Measurements from ENCODE around the gene CNRIP1.
"Not testable (repeated sequence)": the region's sequence is repeated elsewhere in the genome, so short reads cannot be mapped to it uniquely, and the experiment has no call there.

CNRIP1 gene

GRCh38 chr2:68340226-68341061 is 20.7 kb upstream of the CNRIP1 start:
- DNase-seq (ENCODE audit: low spot score) = no peak

GRCh38 chr2:68336192-68336591 is 16.4 kb upstream of the CNRIP1 start:
- DNase-seq (ENCODE audit: low spot score) = peak; percentile 48

GRCh38 chr2:68333931-68334330 is 14.2 kb upstream of the CNRIP1 start:
- no peak for DNase-seq (ENCODE audit: low spot score)

- no peak for DNase-seq (ENCODE audit: low spot score)
These were observed 13.3 kb upstream of the CNRIP1 start for GRCh38 chr2:68333009-68333408.

- DNase-seq (ENCODE audit: low spot score) = peak; percentile 63
These were observed 10.9 kb upstream of the CNRIP1 start for GRCh38 chr2:68330691-68331090.

GRCh38 chr2:68328901-68329300 is 9.2 kb upstream of the CNRIP1 start:
- no peak for DNase-seq (ENCODE audit: low spot score)

GRCh38 chr2:68325056-68325455 is 5.3 kb upstream of the CNRIP1 start:
- no peak for DNase-seq (ENCODE audit: low spot score)

- DNase-seq (ENCODE audit: low spot score) = no peak
These were observed 431 bp upstream of the CNRIP1 start for GRCh38 chr2:68320118-68320641.

- DNase-seq (ENCODE audit: low spot score) = peak; percentile 29
These were observed 793 bp downstream of the CNRIP1 start for GRCh38 chr2:68318914-68319397.

- DNase-seq (ENCODE audit: low spot score) = peak; percentile 33
These were observed 1.5 kb downstream of the CNRIP1 start for GRCh38 chr2:68317971-68318913.

GRCh38 chr2:68316111-68316510 is 3.6 kb downstream of the CNRIP1 start:
- no peak for DNase-seq (ENCODE audit: low spot score)

- no peak for DNase-seq (ENCODE audit: low spot score)
These were observed 8.7 kb downstream of the CNRIP1 start for GRCh38 chr2:68311033-68311432.

GRCh38 chr2:68309426-68309825 is 10.3 kb downstream of the CNRIP1 start:
- DNase-seq (ENCODE audit: low spot score) = no peak

GRCh38 chr2:68303902-68304272 is 15.9 kb downstream of the CNRIP1 start:
- DNase-seq (ENCODE audit: low spot score) = not testable (repeated sequence)

- DNase-seq (ENCODE audit: low spot score) = no peak
These were observed 16.5 kb downstream of the CNRIP1 start for GRCh38 chr2:68303033-68303901.

- DNase-seq (ENCODE audit: low spot score) = peak; percentile 11
These were observed 17.4 kb downstream of the CNRIP1 start for GRCh38 chr2:68302281-68302875.

- no peak for DNase-seq (ENCODE audit: low spot score)
These were observed 24.2 kb downstream of the CNRIP1 start for GRCh38 chr2:68295516-68295915.

- DNase-seq (ENCODE audit: low spot score) = no peak
These were observed 24.8 kb downstream of the CNRIP1 start for GRCh38 chr2:68294913-68295312.

- DNase-seq (ENCODE audit: low spot score) = no peak
These were observed 25.6 kb downstream of the CNRIP1 start for GRCh38 chr2:68294187-68294586.

GRCh38 chr2:68293755-68294154 is 26.0 kb downstream of the CNRIP1 start:
- DNase-seq (ENCODE audit: low spot score) = no peak

- DNase-seq (ENCODE audit: low spot score) = no peak
These were observed 26.7 kb downstream of the CNRIP1 start for GRCh38 chr2:68293024-68293423.

Data from hepatic stellate cell (primary cell).